Caco-2 (cell line): ENCODE data around the gene NOL12. TPM values are rescaled to one million over a fixed set of nuclear protein-coding genes. Genes with fewer than 3 reads are reported as not detected.
A peak's percentile ranks its signal among the peaks of the same experiment; 100 is the strongest.
"Not testable (repeated sequence)": the region's sequence is repeated elsewhere in the genome, so short reads cannot be mapped to it uniquely, and the experiment has no call there.

Experiments
- BruUV-seq: library from RNA; stranded (reverse); fragments of 400-500 nt; replicated peaks from 2 replicates; lab custom pipeline; 2021; lab: Mats Ljungman, UMichigan
- CTCF ChIA-PET: fragments of 300-600 bp; sonication (Branson Sonifier 250); formaldehyde crosslinking; loops from one replicate; lab custom pipeline; 2022; ENCODE audit warnings: antibody characterized with exemption; lab: Charles Lee
- POLR2A ChIA-PET: fragments of 300-600 bp; sonication (Branson Sonifier 250); formaldehyde crosslinking; loops from one replicate; lab custom pipeline; 2022; ENCODE audit warnings: antibody characterized with exemption; lab: Charles Lee
- DNase-seq, 2 experiments: peaks; one replicate each; pipeline versions ENCODE4 v3.0.0 to v3.0.0-alpha.2; 2020 to 2022
- H3K27me3 ChIP-seq: replicated peaks from 2 replicates; pipeline ENCODE4 v1.6.0; 2011; ENCODE audit warnings: low read length; ENCODE audit not compliant: control insufficient read depth, insufficient read depth
- H3K36me3 ChIP-seq: 2 replicates; pipeline ENCODE4 v1.5.1; 2011; ENCODE audit warnings: low read length; ENCODE audit not compliant: control insufficient read depth, insufficient read depth
- H3K4me1 ChIP-seq: fragments of 250-450 bp; sonication (Bioruptor Pico); 2 replicates; pipeline ENCODE4 v1.5.1; 2020; ENCODE audit warnings: mild to moderate bottlenecking
- H3K4me3 ChIP-seq: 2 replicates; pipeline ENCODE4 v1.5.1; 2011; ENCODE audit warnings: low read depth, mild to moderate bottlenecking, control low read depth, low read length
- H3K9me3 ChIP-seq: fragments of 250-450 bp; sonication (Bioruptor Pico); 2 replicates; pipeline ENCODE4 v1.5.1; 2020; ENCODE audit warnings: mild to moderate bottlenecking, moderate library complexity
- H3K27ac Mint-ChIP-seq: one replicate; pipeline ENCODE4 v1.8.0; 2022; ENCODE audit warnings: mixed read lengths; ENCODE audit not compliant: unreplicated experiment
- H3K27me3 Mint-ChIP-seq: one replicate; pipeline ENCODE4 v1.8.0; 2022; ENCODE audit warnings: mixed read lengths; ENCODE audit not compliant: insufficient read depth, unreplicated experiment
- H3K36me3 Mint-ChIP-seq: one replicate; pipeline ENCODE4 v1.8.0; 2022; ENCODE audit warnings: mild to moderate bottlenecking, mixed read lengths; ENCODE audit not compliant: insufficient read depth, unreplicated experiment
- H3K4me1 Mint-ChIP-seq: one replicate; pipeline ENCODE4 v1.8.0; 2022; ENCODE audit warnings: low read depth, mixed read lengths; ENCODE audit not compliant: unreplicated experiment
- H3K4me3 Mint-ChIP-seq: one replicate; pipeline ENCODE4 v1.8.0; 2022; ENCODE audit warnings: mild to moderate bottlenecking, moderate library complexity, mixed read lengths; ENCODE audit not compliant: unreplicated experiment
- H3K9me3 Mint-ChIP-seq: one replicate; pipeline ENCODE4 v1.8.0; 2022; ENCODE audit warnings: mixed read lengths; ENCODE audit not compliant: unreplicated experiment
- CTCF ChIP-seq, 2 experiments: fragments of 200-600 bp in 1 of 2; IDR thresholded peaks; 1 replicate in 1 of 2; 2 replicates in 1 of 2; pipeline versions ENCODE4 v1.5.1 to v1.8.0; 2011 to 2022; ENCODE audit warnings: antibody characterized with exemption in 1 of 2, control low read depth in 1 of 2, inconsistent platforms in 1 of 2, low read depth in 1 of 2, low read length in 1 of 2, mild to moderate bottlenecking in 1 of 2, moderate library complexity in 1 of 2; ENCODE audit not compliant: insufficient read depth in 1 of 2, severe bottlenecking in 1 of 2, unreplicated experiment in 1 of 2
- intact Hi-C: fragments of 100-400 bp; cut with micrococcal nuclease; formaldehyde crosslinking; loops from one replicate; pipeline ENCODE4 v1.10.0; 2022; ENCODE audit not compliant: unreplicated experiment
- total RNA-seq: library from RNA; stranded (reverse); gene quantifications from 2 replicates; pipeline ENCODE4 v1.2.3, GENCODE V29; 2022

The NOL12 gene
- total RNA-seq, 1 experiment from 2014 or later, result 20.2 TPM

GRCh38 chr22:37692627-37693285 lies 6.6 kb downstream of the NOL12 start:
- peaks cover 16% of the 10 kb centered on the region for H3K36me3 Mint-ChIP-seq
- Histone ChIP-seq H3K4me3 (no peak overlapping the region), H3K27me3 (no peaks in the 10 kb centered on the region), H3K4me1 (peaks cover 5% of the 10 kb centered on the region; the same call in 1 of the 2 replicates), H3K9me3 (no peaks in the 10 kb centered on the region), H3K36me3 (peaks cover 4% of the 10 kb centered on the region; the same call in 1 of the 2 replicates)
- TF ChIP-seq CTCF (IDR thresholded peaks at IDR 0.05; ENCODE audit: insufficient read depth in 1 of 2, low read depth in 1 of 2, low read length in 1 of 2, severe bottlenecking in 1 of 2, unreplicated experiment in 1 of 2), result no peak
- DNase-seq, result no peak
- no peaks in the 10 kb centered on the region for H3K27me3 Mint-ChIP-seq
- no peaks in the 10 kb centered on the region for H3K9me3 Mint-ChIP-seq
- H3K4me1 Mint-ChIP-seq, result peaks cover 13% of the 10 kb centered on the region
- no TSS peak for BruUV-seq
- no peak overlapping the region for H3K4me3 Mint-ChIP-seq
- intact Hi-C loops, result no loop called here
- no peak overlapping the region for H3K27ac Mint-ChIP-seq
- ChIA-PET POLR2A (no interaction called here), CTCF (no interaction called here)

- CTCF ChIA-PET, result interaction anchor here (2.8 kb wide), 1 partner anchor 12 kb away, joined by 10 read pairs; no protein-coding TSS in a partner anchor
- POLR2A ChIA-PET, result interaction anchor here (0.6 kb wide), 1 partner anchor 56 kb away, joined by 3 read pairs; no protein-coding TSS in a partner anchor
- DNase-seq, H3K4me1 ChIP-seq, H3K27me3 ChIP-seq, H3K4me3 ChIP-seq, H3K27me3 Mint-ChIP-seq, intact Hi-C loops, H3K36me3 ChIP-seq, BruUV-seq, H3K9me3 ChIP-seq, H3K36me3 Mint-ChIP-seq, H3K9me3 Mint-ChIP-seq, H3K4me3 Mint-ChIP-seq, H3K27ac Mint-ChIP-seq: not testable (repeated sequence)
- peaks cover 13% of the 10 kb centered on the region for H3K4me1 Mint-ChIP-seq
Measured at GRCh38 chr22:37694131-37694530, 8.0 kb downstream of the NOL12 start.

GRCh38 chr22:37696260-37696656 lies 10.1 kb downstream of the NOL12 start:
- H3K9me3 ChIP-seq, POLR2A ChIA-PET, H3K36me3 Mint-ChIP-seq, DNase-seq, H3K36me3 ChIP-seq, H3K9me3 Mint-ChIP-seq, H3K4me3 ChIP-seq, H3K27me3 Mint-ChIP-seq, BruUV-seq, H3K4me1 ChIP-seq, H3K27me3 ChIP-seq: not testable (repeated sequence)
- H3K27ac Mint-ChIP-seq, result peak overlapping the region; percentile 62
- CTCF ChIA-PET, result interaction anchor here (0.6 to 3.1 kb wide), 4 partner anchors 9 to 53 kb away, joined by 5 to 24 read pairs (median 8); partner anchors contain the start of gene NOL12
- intact Hi-C loops, result loop anchor here (1.0 to 2.0 kb wide), 3 partner anchors 10 to 53 kb away; partner anchors contain the start of gene NOL12
- H3K4me3 Mint-ChIP-seq, result peak overlapping the region; percentile 55
- peaks cover 13% of the 10 kb centered on the region for H3K4me1 Mint-ChIP-seq
